LNCaP clone FGC (cell line): ENCODE results near the gene STAG3.

Source experiments
- DNase-seq: peaks from one replicate; pipeline ENCODE4 v3.0.0-alpha.2; 2011; ENCODE audit warnings: low read depth
- H3K4me3 ChIP-seq: 2 replicates; pipeline ENCODE4 v1.5.1; 2011; ENCODE audit warnings: mild to moderate bottlenecking, low read depth, low read length, control low read depth
- TF ChIP-seq, protein P1 (sequence below): IDR thresholded peaks from 2 replicates; pipeline ENCODE4 v1.5.1; 2012; ENCODE audit warnings: mild to moderate bottlenecking; ENCODE audit not compliant: control insufficient read depth, insufficient read depth; ENCODE audit errors: extremely low read depth

The STAG3 gene

GRCh38 chr7:100156331-100157068 lies 21.2 kb upstream of the STAG3 start:
- no peak overlapping the region for H3K4me3 ChIP-seq
- no peak for DNase-seq
- TF ChIP-seq, protein P1, sequence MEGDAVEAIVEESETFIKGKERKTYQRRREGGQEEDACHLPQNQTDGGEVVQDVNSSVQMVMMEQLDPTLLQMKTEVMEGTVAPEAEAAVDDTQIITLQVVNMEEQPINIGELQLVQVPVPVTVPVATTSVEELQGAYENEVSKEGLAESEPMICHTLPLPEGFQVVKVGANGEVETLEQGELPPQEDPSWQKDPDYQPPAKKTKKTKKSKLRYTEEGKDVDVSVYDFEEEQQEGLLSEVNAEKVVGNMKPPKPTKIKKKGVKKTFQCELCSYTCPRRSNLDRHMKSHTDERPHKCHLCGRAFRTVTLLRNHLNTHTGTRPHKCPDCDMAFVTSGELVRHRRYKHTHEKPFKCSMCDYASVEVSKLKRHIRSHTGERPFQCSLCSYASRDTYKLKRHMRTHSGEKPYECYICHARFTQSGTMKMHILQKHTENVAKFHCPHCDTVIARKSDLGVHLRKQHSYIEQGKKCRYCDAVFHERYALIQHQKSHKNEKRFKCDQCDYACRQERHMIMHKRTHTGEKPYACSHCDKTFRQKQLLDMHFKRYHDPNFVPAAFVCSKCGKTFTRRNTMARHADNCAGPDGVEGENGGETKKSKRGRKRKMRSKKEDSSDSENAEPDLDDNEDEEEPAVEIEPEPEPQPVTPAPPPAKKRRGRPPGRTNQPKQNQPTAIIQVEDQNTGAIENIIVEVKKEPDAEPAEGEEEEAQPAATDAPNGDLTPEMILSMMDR = no peak

DNA sequence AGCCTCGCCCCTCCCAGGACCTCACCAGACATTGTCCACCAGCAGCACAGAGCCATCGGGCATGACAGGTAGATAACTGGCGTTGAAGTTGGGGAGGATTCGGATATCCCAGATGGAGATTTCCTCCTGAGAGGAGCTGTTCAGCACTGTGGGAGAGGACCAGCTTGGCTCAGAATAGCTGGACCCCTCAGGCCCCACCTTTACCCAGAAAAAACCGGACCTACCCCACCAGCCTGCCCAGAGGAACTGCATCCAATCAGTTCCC lies 20.7 kb upstream of the STAG3 start:
- peak overlapping the region; percentile 76 for H3K4me3 ChIP-seq
- TF ChIP-seq, protein P1 = no peak

GRCh38 chr7:100157334-100158228 lies 20.1 kb upstream of the STAG3 start:
- TF ChIP-seq, protein P1 = no peak
- no peak for DNase-seq
- peak overlapping the region; percentile 76 for H3K4me3 ChIP-seq

More for the DNA sequence above, 20.7 kb upstream of the STAG3 start:
- DNase-seq = no peak

DNA sequence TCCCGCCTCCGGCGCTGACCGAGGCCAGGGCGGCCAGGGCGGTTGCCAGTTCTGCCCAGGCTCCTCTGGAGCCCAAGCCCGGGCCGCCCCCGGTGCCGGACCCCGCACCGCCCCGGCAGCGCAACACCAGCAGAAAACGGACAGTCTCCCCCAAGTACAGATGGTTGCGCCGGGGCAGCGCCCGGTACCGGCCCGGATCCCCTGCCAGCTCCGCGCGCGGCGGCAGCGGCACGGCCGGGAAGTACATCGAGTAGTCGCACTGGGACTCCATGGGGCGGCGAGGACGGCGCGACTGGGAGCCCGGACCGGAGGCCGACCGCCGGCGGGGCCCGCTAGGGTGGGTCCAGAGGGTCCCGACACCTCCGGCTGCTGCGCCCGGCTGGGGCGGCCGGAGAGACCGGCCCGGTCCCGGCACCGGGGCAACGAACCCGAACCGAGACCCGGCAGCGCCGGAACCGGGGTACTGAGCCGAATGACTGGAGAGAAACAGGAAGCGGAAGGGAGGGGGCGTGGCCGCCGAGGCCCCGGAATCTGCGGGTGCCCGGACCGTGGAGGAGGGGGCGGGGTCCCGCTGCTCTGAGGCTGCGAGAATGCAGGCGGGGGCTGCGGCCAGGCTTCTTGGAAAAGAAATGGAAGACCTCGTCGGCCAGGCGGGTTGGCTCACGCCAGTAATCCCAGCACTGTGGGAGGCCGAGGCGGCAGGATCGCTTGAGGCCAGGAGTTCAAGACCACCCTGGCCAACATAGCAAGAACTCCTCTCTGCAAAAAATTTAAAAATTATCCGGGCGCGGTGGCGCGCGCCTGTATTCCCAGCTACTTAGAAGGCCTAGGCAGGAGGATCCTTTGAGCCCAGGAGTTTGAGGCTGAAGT lies 19.3 kb upstream of the STAG3 start, which contains the start of gene TRAPPC14:
TSS of gene TRAPPC14 (minus strand) at position 495 of the 870 bp plus-strand sequence. CDS start at position 271, 224 bp downstream.
- no peak for DNase-seq
- TF ChIP-seq, protein P1 = no peak
- H3K4me3 ChIP-seq = peak within 1 kb of the TSS; percentile 76

- DNase-seq = no peak
- H3K4me3 ChIP-seq = peak overlapping the region; percentile 76
Observed at GRCh38 chr7:100159099-100159623, 18.6 kb upstream of the STAG3 start.

DNA sequence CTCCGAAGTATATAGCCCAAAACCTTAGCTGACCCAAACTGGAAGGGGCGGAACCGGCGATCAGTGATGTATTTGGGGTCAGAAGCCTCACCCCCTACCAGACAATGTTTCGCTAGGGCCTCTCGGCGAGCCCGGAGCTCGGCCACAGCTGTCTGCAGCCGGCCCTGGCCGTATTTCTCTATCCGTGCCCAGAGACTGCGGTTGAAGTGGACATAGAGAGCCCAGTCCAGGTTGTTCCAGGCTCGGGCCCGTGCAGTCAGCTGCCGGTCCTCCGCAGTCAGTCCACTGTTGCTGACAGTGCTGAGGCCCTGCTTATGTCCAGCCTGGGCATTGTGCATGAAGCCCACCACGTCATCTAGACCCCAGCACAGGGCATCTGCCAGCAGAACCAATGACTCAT lies 17.7 kb upstream of the STAG3 start:
- H3K4me3 ChIP-seq = no peak overlapping the region
- TF ChIP-seq, protein P1 = no peak
- DNase-seq = no peak

More at GRCh38 chr7:100159099-100159623, 18.6 kb upstream of the STAG3 start:
- TF ChIP-seq, protein P1 = no peak
